PC-9 (cell line): ENCODE results near the gene ITGB6. TPM values are rescaled to one million over a fixed set of nuclear protein-coding genes. Genes with fewer than 3 reads are reported as not detected.
A peak's percentile ranks its signal among the peaks of the same experiment; 100 is the strongest.

Source experiments
- BruUV-seq: library from RNA; stranded (reverse); fragments of 400-500 nt; replicated peaks from 2 replicates; lab custom pipeline; 2021; lab: Mats Ljungman, UMichigan
- CTCF ChIA-PET: fragments of 300-600 bp; sonication (Branson Sonifier 250); formaldehyde crosslinking; loops from one replicate; lab custom pipeline; 2022; ENCODE audit warnings: antibody characterized with exemption; lab: Charles Lee
- POLR2A ChIA-PET: fragments of 300-600 bp; sonication (Branson Sonifier 250); formaldehyde crosslinking; loops from one replicate; lab custom pipeline; 2022; ENCODE audit warnings: antibody characterized with exemption; ENCODE audit not compliant: unreplicated experiment; lab: Charles Lee
- DNase-seq, 2 experiments: peaks; one replicate each; pipeline versions ENCODE4 v3.0.0 to v3.0.0-alpha.2; 2015 to 2022; ENCODE audit warnings: mixed read lengths in 1 of 2
- H2AFZ ChIP-seq: fragments of 200-600 bp; sonication (generic); 2 replicates; pipeline ENCODE4 v1.8.1; 2017; ENCODE audit warnings: antibody characterized with exemption
- H3F3A ChIP-seq: fragments of 200-600 bp; sonication (generic); 2 replicates; pipeline ENCODE4 v1.8.1; 2017; ENCODE audit warnings: antibody characterized with exemption, mild to moderate bottlenecking, low read depth; ENCODE audit not compliant: insufficient read depth
- H3K27ac ChIP-seq: fragments of 200-600 bp; sonication (generic); 2 replicates; pipeline ENCODE4 v1.6.1; 2016; ENCODE audit warnings: mixed run types
- H3K27me3 ChIP-seq: fragments of 200-600 bp; sonication (generic); 2 replicates; pipeline ENCODE4 v1.6.1; 2016; ENCODE audit warnings: low read depth, mixed run types; ENCODE audit not compliant: insufficient read depth
- H3K36me3 ChIP-seq: fragments of 200-600 bp; sonication (generic); 2 replicates; pipeline ENCODE4 v1.6.1; 2016; ENCODE audit warnings: low read depth, mixed run types
- H3K4me1 ChIP-seq: fragments of 200-600 bp; sonication (generic); replicated peaks from 2 replicates; pipeline ENCODE4 v1.6.1; 2016; ENCODE audit warnings: mixed run types; ENCODE audit not compliant: insufficient read depth
- H3K4me2 ChIP-seq: fragments of 200-600 bp; sonication (generic); 2 replicates; pipeline ENCODE4 v1.6.1; 2017; ENCODE audit warnings: mixed run types
- H3K4me3 ChIP-seq: fragments of 200-600 bp; sonication (generic); 2 replicates; pipeline ENCODE4 v1.6.1; 2016; ENCODE audit warnings: mixed run types
- H3K79me2 ChIP-seq: fragments of 200-600 bp; sonication (generic); 2 replicates; pipeline ENCODE4 v1.6.1; 2017; ENCODE audit warnings: low read depth, mixed run types
- H3K9me2 ChIP-seq: fragments of 200-600 bp; sonication (generic); 2 replicates; pipeline ENCODE4 v1.8.1; 2017; ENCODE audit warnings: mild to moderate bottlenecking; ENCODE audit not compliant: insufficient read depth
- H3K9me3 ChIP-seq: fragments of 200-600 bp; sonication (generic); 2 replicates; pipeline ENCODE4 v1.8.1; 2016; ENCODE audit warnings: low read depth; ENCODE audit not compliant: insufficient read depth
- H4K20me1 ChIP-seq: fragments of 200-600 bp; sonication (generic); 2 replicates; pipeline ENCODE4 v1.8.1; 2017; ENCODE audit not compliant: insufficient read depth
- EZH2 ChIP-seq: fragments of 200-600 bp; sonication (generic); IDR thresholded peaks from 2 replicates; pipeline ENCODE4 v1.8.0; 2017; ENCODE audit warnings: antibody characterized with exemption, low read depth
- intact Hi-C: fragments of 100-400 bp; cut with micrococcal nuclease; formaldehyde crosslinking; loops from one replicate; pipeline ENCODE4 v1.10.0; 2022; ENCODE audit not compliant: unreplicated experiment
- total RNA-seq: library from RNA; stranded (reverse); gene quantifications from 2 replicates; pipeline ENCODE4 v1.2.3, GENCODE V29; 2021
- TF ChIP-seq, protein P1 (sequence below): fragments of 200-600 bp; sonication (generic); conservative IDR thresholded peaks from 2 replicates; pipeline ENCODE4 v1.6.1; 2017; ENCODE audit warnings: mixed run types, antibody characterized with exemption, mild to moderate bottlenecking, moderate library complexity

Gene ITGB6
- total RNA-seq, 1 experiment from 2014 or later = 24.3 TPM

DNA sequence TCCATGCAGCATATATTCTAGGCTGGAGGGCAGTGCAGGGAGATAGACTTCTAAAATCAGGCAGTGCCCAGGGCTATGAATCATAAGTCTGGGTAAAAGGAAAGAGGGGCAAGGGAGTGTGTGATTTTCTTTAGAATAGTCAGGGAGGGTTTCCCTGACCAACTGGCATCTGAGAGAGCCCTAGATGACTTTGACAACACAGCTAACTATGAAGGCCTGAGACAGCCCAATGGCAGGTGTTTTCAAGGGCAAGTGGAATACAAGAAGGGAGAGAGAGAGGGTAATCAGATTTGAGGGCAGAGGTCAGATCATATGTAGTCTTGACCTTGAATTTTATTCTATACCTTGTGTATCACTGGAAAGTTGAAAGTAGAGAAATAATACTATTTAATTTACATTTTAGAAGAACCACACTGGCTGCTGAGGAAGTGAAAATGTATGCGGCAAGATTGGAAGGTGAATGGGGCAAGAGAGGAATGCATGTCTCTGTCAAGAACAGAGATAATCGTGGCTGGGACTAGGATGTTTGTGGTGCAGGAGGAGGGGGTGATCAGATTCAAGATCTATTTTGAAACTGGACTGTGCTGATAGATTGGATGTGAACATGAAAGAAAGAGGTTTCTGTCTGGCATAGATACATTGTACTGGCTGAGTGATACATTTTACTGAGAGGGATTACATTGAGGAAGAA lies 1.9 kb upstream of the ITGB6 start:
- Histone ChIP-seq H4K20me1 (no peaks in the 10 kb centered on the region), H2AFZ (no peak overlapping the region), H3F3A (peaks cover 34% of the 10 kb centered on the region), H3K36me3 (no peaks in the 10 kb centered on the region), H3K9me3 (no peaks in the 10 kb centered on the region), H3K79me2 (peaks cover 36% of the 10 kb centered on the region), H3K9me2 (no peaks in the 10 kb centered on the region), H3K27me3 (no peaks in the 10 kb centered on the region), H3K4me2 (no peak overlapping the region), H3K27ac (no peak overlapping the region), H3K4me1 (peaks cover 49% of the 10 kb centered on the region), H3K4me3 (no peak overlapping the region)
- BruUV-seq = no TSS peak
- intact Hi-C loops = no loop called here
- POLR2A ChIA-PET = no interaction called here
- DNase-seq = no peak
- CTCF ChIA-PET = interaction anchor here (0.6 kb wide), 1 partner anchor 69 kb away, joined by 3 read pairs; no protein-coding TSS in a partner anchor
- TF ChIP-seq, protein P1, sequence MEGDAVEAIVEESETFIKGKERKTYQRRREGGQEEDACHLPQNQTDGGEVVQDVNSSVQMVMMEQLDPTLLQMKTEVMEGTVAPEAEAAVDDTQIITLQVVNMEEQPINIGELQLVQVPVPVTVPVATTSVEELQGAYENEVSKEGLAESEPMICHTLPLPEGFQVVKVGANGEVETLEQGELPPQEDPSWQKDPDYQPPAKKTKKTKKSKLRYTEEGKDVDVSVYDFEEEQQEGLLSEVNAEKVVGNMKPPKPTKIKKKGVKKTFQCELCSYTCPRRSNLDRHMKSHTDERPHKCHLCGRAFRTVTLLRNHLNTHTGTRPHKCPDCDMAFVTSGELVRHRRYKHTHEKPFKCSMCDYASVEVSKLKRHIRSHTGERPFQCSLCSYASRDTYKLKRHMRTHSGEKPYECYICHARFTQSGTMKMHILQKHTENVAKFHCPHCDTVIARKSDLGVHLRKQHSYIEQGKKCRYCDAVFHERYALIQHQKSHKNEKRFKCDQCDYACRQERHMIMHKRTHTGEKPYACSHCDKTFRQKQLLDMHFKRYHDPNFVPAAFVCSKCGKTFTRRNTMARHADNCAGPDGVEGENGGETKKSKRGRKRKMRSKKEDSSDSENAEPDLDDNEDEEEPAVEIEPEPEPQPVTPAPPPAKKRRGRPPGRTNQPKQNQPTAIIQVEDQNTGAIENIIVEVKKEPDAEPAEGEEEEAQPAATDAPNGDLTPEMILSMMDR = no peak
- no peak for TF ChIP-seq EZH2

DNA sequence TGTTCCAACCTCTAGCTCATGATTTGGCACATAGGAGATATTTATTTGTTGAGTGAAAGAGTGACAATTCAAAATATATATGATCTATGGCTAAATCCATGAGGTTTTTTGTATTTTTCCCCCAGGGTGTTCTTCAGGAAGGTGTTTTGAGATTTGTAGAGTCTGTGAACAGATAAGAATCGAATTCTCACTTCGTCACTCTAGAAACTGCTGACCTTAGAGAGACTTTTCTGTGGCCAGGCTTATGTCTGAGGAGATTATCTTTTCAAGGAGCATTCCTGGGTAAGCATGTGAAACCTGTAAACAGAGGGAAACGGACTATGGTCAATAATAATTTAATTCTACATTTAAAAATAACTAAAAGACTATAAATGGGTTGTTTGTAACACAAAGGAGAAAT lies 849 bp upstream of the ITGB6 start:
- Histone ChIP-seq H4K20me1 (no peaks in the 10 kb centered on the region), H3K4me1 (peaks cover 43% of the 10 kb centered on the region), H3K79me2 (peaks cover 38% of the 10 kb centered on the region), H3K4me2 (no peak overlapping the region), H3F3A (peaks cover 24% of the 10 kb centered on the region; the same call in 1 of the 2 replicates), H3K9me2 (no peaks in the 10 kb centered on the region), H3K36me3 (no peaks in the 10 kb centered on the region; the same call in 1 of the 2 replicates), H2AFZ (no peak overlapping the region), H3K4me3 (no peak overlapping the region), H3K27ac (no peak overlapping the region), H3K9me3 (no peaks in the 10 kb centered on the region), H3K27me3 (no peaks in the 10 kb centered on the region)
- CTCF ChIA-PET = no interaction called here
- no TSS peak for BruUV-seq
- POLR2A ChIA-PET = interaction anchor here (0.6 kb wide), 1 partner anchor 25 kb away, joined by 4 read pairs; no protein-coding TSS in a partner anchor
- intact Hi-C loops = no loop called here
- no peak for TF ChIP-seq EZH2
- TF ChIP-seq, protein P1 = no peak
- DNase-seq = peak in 1 of 2 experiments; percentile 51

DNA sequence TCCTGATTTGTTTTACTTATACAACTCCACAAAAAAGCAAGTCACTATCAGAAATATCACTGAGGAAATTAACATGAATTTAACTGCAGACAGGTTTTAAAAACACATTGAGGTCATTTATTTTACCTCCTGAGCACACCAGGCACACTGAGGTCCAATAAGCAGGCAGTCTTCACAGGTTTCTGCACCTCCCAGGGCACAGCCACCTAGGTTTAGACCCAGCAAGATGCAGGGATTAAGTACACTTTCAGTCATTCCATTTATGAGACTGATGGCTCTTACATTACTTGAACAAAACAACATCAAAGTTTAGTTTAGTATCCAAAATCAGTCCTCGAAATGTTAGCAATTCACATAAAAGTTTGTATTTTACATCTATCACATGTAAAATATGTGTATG lies 1.0 kb downstream of the ITGB6 start:
- intact Hi-C loops = no loop called here
- Histone ChIP-seq H3F3A (peaks cover 12% of the 10 kb centered on the region; the same call in 1 of the 2 replicates), H3K79me2 (peaks cover 50% of the 10 kb centered on the region), H3K27me3 (no peaks in the 10 kb centered on the region), H3K4me3 (peak overlapping the region; percentile 68), H4K20me1 (no peaks in the 10 kb centered on the region), H3K4me1 (peaks cover 37% of the 10 kb centered on the region), H2AFZ (no peak overlapping the region), H3K9me3 (no peaks in the 10 kb centered on the region), H3K4me2 (peak overlapping the region; percentile 91), H3K9me2 (no peaks in the 10 kb centered on the region), H3K36me3 (peaks cover 3% of the 10 kb centered on the region; the same call in 1 of the 2 replicates), H3K27ac (peak overlapping the region; percentile 97)
- no TSS peak for BruUV-seq
- ChIA-PET CTCF (no interaction called here), POLR2A (no interaction called here)
- DNase-seq = no peak
- TF ChIP-seq, protein P1 = no peak
- TF ChIP-seq EZH2 = no peak
